SU-DHL-6 (cell line): ENCODE data around the gene OCLN.

Source experiments
- H2AFZ ChIP-seq: fragments of 200-600 bp; sonication (generic); 2 replicates; pipeline ENCODE4 v1.6.1; 2014; ENCODE audit warnings: low read depth, mild to moderate bottlenecking, moderate library complexity, mixed read lengths, antibody characterized with exemption, low read length; ENCODE audit not compliant: severe bottlenecking
- H3F3A ChIP-seq: fragments of 200-600 bp; shearing (Covaris generic); 2 replicates; pipeline ENCODE4 v1.6.0; 2016; ENCODE audit warnings: antibody characterized with exemption, mild to moderate bottlenecking; ENCODE audit not compliant: insufficient read depth
- H3K27ac ChIP-seq: fragments of 200-600 bp; sonication (generic); 2 replicates; pipeline ENCODE4 v1.5.1; 2016; ENCODE audit warnings: low read depth, mild to moderate bottlenecking, low read length, moderate library complexity, mixed read lengths
- H3K27me3 ChIP-seq: fragments of 200-600 bp; sonication (generic), shearing (Covaris generic); 2 replicates; pipeline ENCODE4 v1.6.0; 2014; ENCODE audit warnings: mild to moderate bottlenecking, low read length
- H3K36me3 ChIP-seq: fragments of 200-600 bp; sonication (generic); 2 replicates; pipeline ENCODE4 v1.6.1; 2014; ENCODE audit warnings: mild to moderate bottlenecking, low read length, mixed read lengths
- H3K4me2 ChIP-seq: fragments of 300-600, 200-600 bp; shearing (Covaris generic), sonication (generic); 2 replicates; pipeline ENCODE4 v1.6.0; 2014; ENCODE audit warnings: low read length, low read depth, mild to moderate bottlenecking; ENCODE audit not compliant: poor library complexity, severe bottlenecking
- H3K4me3 ChIP-seq: fragments of 200-600 bp; sonication (generic); 2 replicates; pipeline ENCODE4 v1.5.1; 2014; ENCODE audit warnings: antibody characterized with exemption, low read length, mild to moderate bottlenecking, mixed read lengths; ENCODE audit not compliant: insufficient read depth, poor library complexity, severe bottlenecking
- H3K79me2 ChIP-seq: fragments of 200-600 bp; sonication (generic); 2 replicates; pipeline ENCODE4 v1.6.1; 2014; ENCODE audit warnings: mild to moderate bottlenecking, low read length, moderate library complexity; ENCODE audit not compliant: insufficient read depth
- H3K9ac ChIP-seq: fragments of 200-600 bp; sonication (generic); 2 replicates; pipeline ENCODE4 v1.7.0; 2014; ENCODE audit warnings: mild to moderate bottlenecking, low read length
- H3K9me2 ChIP-seq: fragments of 200-600 bp; sonication (generic); replicated peaks from 2 replicates; pipeline ENCODE4 v1.6.1; 2014; ENCODE audit warnings: low read length; ENCODE audit not compliant: insufficient read depth
- H3K9me3 ChIP-seq: fragments of 200-600 bp; sonication (generic); 2 replicates; pipeline ENCODE4 v1.6.1; 2014; ENCODE audit warnings: low read length, mixed read lengths; ENCODE audit not compliant: insufficient read depth
- H4K20me1 ChIP-seq: fragments of 200-600 bp; sonication (generic); 2 replicates; pipeline ENCODE4 v1.6.1; 2014; ENCODE audit warnings: low read depth, mild to moderate bottlenecking, antibody characterized with exemption, low read length, moderate library complexity, mixed read lengths
- EZH2phosphoT487 ChIP-seq: fragments of 200-600 bp; sonication (generic), shearing (Covaris generic); conservative IDR thresholded peaks from 2 replicates; pipeline ENCODE4 v1.6.1; 2018; ENCODE audit warnings: mild to moderate bottlenecking, antibody characterized with exemption, low read length, moderate library complexity, mixed read lengths
- TF ChIP-seq, protein P1 (sequence below): fragments of 200-600 bp; sonication (generic); IDR thresholded peaks from one replicate; pipeline ENCODE4 v1.5.1; 2017; ENCODE audit warnings: antibody characterized with exemption, mild to moderate bottlenecking, low read length, moderate library complexity; ENCODE audit not compliant: insufficient read depth, poor library complexity, severe bottlenecking

OCLN gene

DNA sequence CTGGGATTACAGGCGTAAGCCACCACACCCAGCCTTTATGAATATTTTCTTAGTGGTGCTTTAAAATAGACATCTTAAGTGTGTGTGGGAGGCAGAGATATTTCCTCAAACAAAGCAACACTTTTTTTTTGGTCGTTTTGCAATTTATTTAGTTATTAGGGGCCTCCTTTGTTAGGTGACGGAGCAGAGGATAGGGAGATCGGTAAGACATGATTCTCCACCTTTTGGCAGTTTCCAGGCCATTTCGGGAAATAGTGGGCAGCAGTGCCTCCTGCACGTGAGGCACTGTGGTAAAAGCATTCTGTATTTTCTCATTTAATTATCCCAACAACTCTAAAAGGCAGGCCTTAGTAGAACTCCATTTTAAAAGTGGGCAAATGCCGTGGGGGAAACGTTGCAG is 1.9 kb downstream of the OCLN start:
- H3K4me3 ChIP-seq = no peak overlapping the region
- no peaks in the 10 kb centered on the region for H3K27me3 ChIP-seq
- H3K27ac ChIP-seq = no peak overlapping the region
- no peak overlapping the region for H2AFZ ChIP-seq
- H3K4me2 ChIP-seq = no peak overlapping the region
- H3F3A ChIP-seq = no peaks in the 10 kb centered on the region
- TF ChIP-seq, protein P1, sequence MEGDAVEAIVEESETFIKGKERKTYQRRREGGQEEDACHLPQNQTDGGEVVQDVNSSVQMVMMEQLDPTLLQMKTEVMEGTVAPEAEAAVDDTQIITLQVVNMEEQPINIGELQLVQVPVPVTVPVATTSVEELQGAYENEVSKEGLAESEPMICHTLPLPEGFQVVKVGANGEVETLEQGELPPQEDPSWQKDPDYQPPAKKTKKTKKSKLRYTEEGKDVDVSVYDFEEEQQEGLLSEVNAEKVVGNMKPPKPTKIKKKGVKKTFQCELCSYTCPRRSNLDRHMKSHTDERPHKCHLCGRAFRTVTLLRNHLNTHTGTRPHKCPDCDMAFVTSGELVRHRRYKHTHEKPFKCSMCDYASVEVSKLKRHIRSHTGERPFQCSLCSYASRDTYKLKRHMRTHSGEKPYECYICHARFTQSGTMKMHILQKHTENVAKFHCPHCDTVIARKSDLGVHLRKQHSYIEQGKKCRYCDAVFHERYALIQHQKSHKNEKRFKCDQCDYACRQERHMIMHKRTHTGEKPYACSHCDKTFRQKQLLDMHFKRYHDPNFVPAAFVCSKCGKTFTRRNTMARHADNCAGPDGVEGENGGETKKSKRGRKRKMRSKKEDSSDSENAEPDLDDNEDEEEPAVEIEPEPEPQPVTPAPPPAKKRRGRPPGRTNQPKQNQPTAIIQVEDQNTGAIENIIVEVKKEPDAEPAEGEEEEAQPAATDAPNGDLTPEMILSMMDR = no peak
- TF ChIP-seq EZH2phosphoT487 = no peak
- H3K36me3 ChIP-seq = no peaks in the 10 kb centered on the region
- no peaks in the 10 kb centered on the region for H4K20me1 ChIP-seq
- no peak overlapping the region for H3K9ac ChIP-seq
- no peaks in the 10 kb centered on the region for H3K9me3 ChIP-seq
- no peaks in the 10 kb centered on the region for H3K79me2 ChIP-seq
- no peaks in the 10 kb centered on the region for H3K9me2 ChIP-seq

DNA sequence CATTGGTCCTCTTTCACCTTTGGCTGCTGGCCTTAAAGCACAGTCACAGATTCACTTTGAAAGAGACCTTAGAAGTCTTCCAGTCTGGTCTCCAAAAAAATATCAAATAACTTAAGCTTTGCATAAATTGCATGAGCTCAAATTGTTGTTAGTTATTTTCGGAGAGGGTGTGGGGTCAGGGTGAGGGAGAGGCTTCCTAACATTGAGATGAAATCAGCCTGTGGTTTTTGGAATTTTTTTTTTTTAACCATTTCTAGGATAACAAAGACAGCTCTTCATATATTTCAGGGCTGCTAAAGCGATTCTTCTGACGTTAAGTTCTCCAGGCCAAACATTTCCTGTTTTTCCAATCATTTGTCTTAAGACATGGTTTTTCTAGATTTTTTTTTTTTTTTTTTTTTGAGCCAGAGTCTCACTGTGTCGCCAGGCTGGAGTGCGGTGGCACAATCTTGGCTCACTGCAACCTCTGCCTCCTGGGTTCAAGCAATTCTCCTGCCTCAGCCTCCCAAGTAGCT is 4.5 kb downstream of the OCLN start:
- TF ChIP-seq, protein P1 = no peak
- TF ChIP-seq EZH2phosphoT487 = no peak
- no peaks in the 10 kb centered on the region for H3K27me3 ChIP-seq
- no peaks in the 10 kb centered on the region for H3K36me3 ChIP-seq
- no peaks in the 10 kb centered on the region for H3K9me3 ChIP-seq
- no peak overlapping the region for H3K4me3 ChIP-seq
- H2AFZ ChIP-seq = no peak overlapping the region
- H3K4me2 ChIP-seq = no peak overlapping the region
- no peaks in the 10 kb centered on the region for H3K9me2 ChIP-seq
- H3F3A ChIP-seq = no peaks in the 10 kb centered on the region
- H3K9ac ChIP-seq = no peak overlapping the region
- no peak overlapping the region for H3K27ac ChIP-seq
- H4K20me1 ChIP-seq = no peaks in the 10 kb centered on the region
- no peaks in the 10 kb centered on the region for H3K79me2 ChIP-seq

DNA sequence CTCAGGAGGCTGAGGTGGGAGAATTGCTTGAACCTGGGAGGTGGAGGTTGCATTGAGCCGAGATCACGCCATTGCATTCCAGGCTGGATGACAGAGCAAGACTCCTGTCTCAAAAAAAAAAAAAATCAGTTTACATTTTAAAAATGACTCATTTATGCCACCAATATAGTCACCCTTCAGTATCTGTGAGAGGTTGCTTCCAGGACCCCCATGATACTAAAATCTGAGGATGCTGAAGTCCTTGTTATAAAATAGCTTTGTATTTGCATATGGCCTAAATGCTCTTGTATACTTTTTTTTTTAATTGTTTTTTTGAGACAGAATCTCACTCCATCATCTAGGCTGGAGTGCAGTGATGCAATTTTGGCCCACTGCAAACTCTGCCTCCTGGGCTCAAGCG is 5.8 kb downstream of the OCLN start:
- Histone ChIP-seq H3K79me2 (no peaks in the 10 kb centered on the region), H3K9me2 (no peaks in the 10 kb centered on the region), H3K27me3 (no peaks in the 10 kb centered on the region), H2AFZ (no peak overlapping the region), H4K20me1 (no peaks in the 10 kb centered on the region), H3F3A (no peaks in the 10 kb centered on the region), H3K4me2 (no peak overlapping the region), H3K27ac (no peak overlapping the region), H3K9me3 (no peaks in the 10 kb centered on the region), H3K9ac (no peak overlapping the region), H3K36me3 (no peaks in the 10 kb centered on the region), H3K4me3 (no peak overlapping the region)
- TF ChIP-seq, protein P1 = no peak
- TF ChIP-seq EZH2phosphoT487 = no peak

DNA sequence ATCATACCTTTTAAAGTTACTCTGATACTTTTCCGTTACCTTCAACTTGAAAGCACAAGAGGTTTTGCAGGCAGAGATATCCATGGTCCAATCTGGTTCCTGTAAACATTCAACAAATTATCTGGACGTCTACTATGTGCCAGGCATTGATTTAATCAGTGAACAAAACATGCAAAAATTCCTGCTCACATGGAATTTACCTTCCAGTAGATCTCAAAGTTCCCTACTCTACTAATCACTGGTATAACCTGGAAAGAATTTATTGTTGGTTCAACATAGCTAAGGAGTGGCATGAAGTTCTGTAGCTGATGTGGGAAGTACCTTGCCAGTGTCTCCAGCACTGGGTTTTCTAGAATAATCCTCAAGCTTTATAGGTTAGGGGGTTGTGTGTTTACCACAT is 9.8 kb downstream of the OCLN start:
- H3K27ac ChIP-seq = no peak overlapping the region
- H3K9ac ChIP-seq = no peak overlapping the region
- no peaks in the 10 kb centered on the region for H3K79me2 ChIP-seq

More for the DNA sequence above, 9.8 kb downstream of the OCLN start:
- H3K4me3 ChIP-seq = no peak overlapping the region
- no peaks in the 10 kb centered on the region for H4K20me1 ChIP-seq
- no peak overlapping the region for H3K4me2 ChIP-seq
- H3K36me3 ChIP-seq = no peaks in the 10 kb centered on the region
- H3K9me2 ChIP-seq = no peaks in the 10 kb centered on the region
- TF ChIP-seq, protein P1 = no peak
- no peak for TF ChIP-seq EZH2phosphoT487
- H2AFZ ChIP-seq = no peak overlapping the region
- no peaks in the 10 kb centered on the region for H3K27me3 ChIP-seq
- H3F3A ChIP-seq = no peaks in the 10 kb centered on the region
- no peaks in the 10 kb centered on the region for H3K9me3 ChIP-seq
